CD4-positive, alpha-beta T cell (primary cell): ENCODE results near the gene VBP1. TPM values are rescaled to one million over a fixed set of nuclear protein-coding genes. Genes with fewer than 3 reads are reported as not detected.

ENCODE experiments used
- ATAC-seq: fragments of 200-7000 bp; cut with Tn5 transposase; one replicate; pipeline ENCODE4 v1.10.0; 2022; ENCODE audit warnings: mild to moderate bottlenecking; ENCODE audit not compliant: poor library complexity
- CTCF ChIA-PET: fragments of 350-600 bp; sonication (Branson Sonifier 250); formaldehyde crosslinking; loops from one replicate; lab custom pipeline; 2021; ENCODE audit warnings: antibody characterized with exemption, inconsistent platforms; lab: Charles Lee
- POLR2A ChIA-PET: fragments of 350-600 bp; sonication (Branson Sonifier 250); formaldehyde crosslinking; loops from one replicate; lab custom pipeline; 2021; ENCODE audit warnings: antibody characterized with exemption, inconsistent platforms; lab: Charles Lee
- DNase-seq, 14 experiments: peaks; one replicate each; pipeline ENCODE4 v3.0.0-alpha.2; 2013 to 2020; ENCODE audit warnings: mixed read lengths in 2 of 14
- H3K27ac ChIP-seq, 2 donors: one replicate each; pipeline versions ENCODE4 v1.5.1 to v1.7.0; 2013; ENCODE audit warnings: low read length in 2 of 2, low read depth in 1 of 2, mild to moderate bottlenecking in 1 of 2
- H3K27me3 ChIP-seq, 2 experiments: 1 replicate in 1 of 2; 2 replicates in 1 of 2; pipeline versions ENCODE4 v1.6.1 to v1.7.0; 2013; ENCODE audit warnings: low read length in 2 of 2, control low read depth in 1 of 2, mild to moderate bottlenecking in 1 of 2, moderate library complexity in 1 of 2; ENCODE audit not compliant: insufficient read depth in 2 of 2, control insufficient read depth in 1 of 2
- H3K36me3 ChIP-seq: one replicate; pipeline ENCODE4 v1.6.1; 2013; ENCODE audit warnings: low read length, control low read depth; ENCODE audit not compliant: insufficient read depth
- H3K4me1 ChIP-seq: one replicate; pipeline ENCODE4 v1.6.1; 2013; ENCODE audit warnings: low read length, control low read depth; ENCODE audit not compliant: insufficient read depth
- H3K4me3 ChIP-seq: one replicate; pipeline ENCODE4 v1.5.1; 2013; ENCODE audit warnings: mild to moderate bottlenecking, low read length, moderate library complexity
- H3K9me3 ChIP-seq, 2 experiments: 1 replicate in 1 of 2; 2 replicates in 1 of 2; pipeline versions ENCODE4 v1.6.1 to v1.7.0; 2013; ENCODE audit warnings: low read length in 2 of 2, mild to moderate bottlenecking in 2 of 2, control low read depth in 1 of 2, moderate library complexity in 1 of 2; ENCODE audit not compliant: control insufficient read depth in 1 of 2, insufficient read depth in 1 of 2
- H3K27ac Mint-ChIP-seq: one replicate; pipeline ENCODE4 v1.8.0; 2020; ENCODE audit warnings: mixed read lengths
- H3K27me3 Mint-ChIP-seq: one replicate; pipeline ENCODE4 v1.8.0; 2021; ENCODE audit warnings: mixed read lengths
- H3K36me3 Mint-ChIP-seq: one replicate; pipeline ENCODE4 v1.8.0; 2021; ENCODE audit warnings: low read depth, mixed read lengths
- H3K4me1 Mint-ChIP-seq: one replicate; pipeline ENCODE4 v1.8.0; 2021; ENCODE audit warnings: low read depth, mixed read lengths
- H3K4me3 Mint-ChIP-seq: one replicate; pipeline ENCODE4 v1.8.0; 2020; ENCODE audit warnings: mild to moderate bottlenecking, mixed read lengths
- H3K9me3 Mint-ChIP-seq: one replicate; pipeline ENCODE4 v1.8.0; 2020; ENCODE audit warnings: mixed read lengths
- CTCF ChIP-seq: fragments of 200-600 bp; IDR thresholded peaks from one replicate; pipeline ENCODE4 v1.8.0; 2022; ENCODE audit warnings: antibody characterized with exemption, mild to moderate bottlenecking
- intact Hi-C, 2 experiments: fragments of 100-400 bp; cut with DNase I in 1 of 2; cut with micrococcal nuclease in 1 of 2; formaldehyde crosslinking; loops; one replicate each; pipeline versions ENCODE4 v1.15.1 to v1.9.0; 2023 to 2025; cut with DNase I, micrococcal nuclease
- total RNA-seq, 174 experiments: library from RNA in 2 of 174; stranded (reverse) in 2 of 174; gene quantifications; one replicate each; pipeline ENCODE4 v1.2.3 and lab custom pipeline; 2021 to 2026

VBP1 gene
- total RNA-seq, 2 experiments from 2014 or later: 8.5 to 8.7 TPM

- Mint-ChIP-seq H3K27me3 (no peaks in the 10 kb centered on the region), H3K4me1 (peaks cover 9% of the 10 kb centered on the region), H3K4me3 (no peak overlapping the region), H3K27ac (no peak overlapping the region), H3K9me3 (no peaks in the 10 kb centered on the region), H3K36me3 (no peaks in the 10 kb centered on the region)
- peak in 1 of 14 experiments; percentile 10 for DNase-seq
- CTCF ChIA-PET: interaction anchor here (0.8 kb wide), 1 partner anchor 25 kb away, joined by 4 read pairs; no protein-coding TSS in a partner anchor
- POLR2A ChIA-PET: no interaction called here
- H3K9me3 ChIP-seq: no peaks in the 10 kb centered on the region
- H3K36me3 ChIP-seq: no peaks in the 10 kb centered on the region
- intact Hi-C loops: no loop called here
- no peaks in the 10 kb centered on the region for H3K4me1 ChIP-seq
- no peak overlapping the region for H3K4me3 ChIP-seq
- no peak for TF ChIP-seq CTCF
- no peak for ATAC-seq
- no peaks in the 10 kb centered on the region for H3K27me3 ChIP-seq
- no peak overlapping the region for H3K27ac ChIP-seq
Measured at GRCh38 chrX:155279873-155280272, 63.6 kb downstream of the VBP1 start.

Other genes with a start within 250 kb of the VBP1 start
- gene F8, start 193.7 kb upstream of the VBP1 start, total RNA-seq: under 1 TPM; 0.66 to 0.67 TPM
- gene FUNDC2, start 189.6 kb upstream of the VBP1 start, total RNA-seq: 10 to 100 TPM; 37.2 to 37.4 TPM
- 1 to 10 TPM; 5.6 to 6.5 TPM for gene CMC4, start 145.3 kb upstream of the VBP1 start, total RNA-seq
- 10 to 100 TPM; 17.0 to 18.9 TPM for gene MTCP1, start 145.3 kb upstream of the VBP1 start, total RNA-seq
- gene BRCC3, start 145.0 kb upstream of the VBP1 start, total RNA-seq: 10 to 100 TPM; 12.6 to 12.8 TPM
- 1 to 10 TPM; 5.6 to 5.7 TPM for gene RAB39B, start 48.0 kb downstream of the VBP1 start, total RNA-seq
- gene CLIC2, start 118.2 kb downstream of the VBP1 start, total RNA-seq: 1 to 10 TPM in 1 of 2 experiments, under 1 TPM in 1; 0.89 to 1.7 TPM
- gene F8A2, start 165.6 kb downstream of the VBP1 start, total RNA-seq: not detected
- gene F8A3, start 242.2 kb downstream of the VBP1 start, total RNA-seq: 10 to 100 TPM; 19.9 to 21.9 TPM